Heart left ventricle (tissue), 13 donors: ENCODE measurements around the gene GDAP1L1.

ENCODE experiments used
- POLR2A ChIP-seq, 2 donors: fragments of 450-650 bp; IDR thresholded peaks; one replicate each; pipeline ENCODE4 v1.6.1; 2017; ENCODE audit warnings: antibody characterized with exemption in 2 of 2, mild to moderate bottlenecking in 2 of 2, moderate library complexity in 2 of 2
- TF ChIP-seq, protein P1 (sequence below), 12 donors: fragments of 200-600 bp; sonication (generic) in 4 of 12; IDR thresholded peaks; one replicate each; pipeline versions ENCODE4 v1.5.0 to v1.8.0; 2018 to 2022; ENCODE audit warnings: antibody characterized with exemption in 12 of 12, mild to moderate bottlenecking in 5 of 12
- donor health status: ischemic (EF 13 %, LVEDD 7.1; RV severe dilation, severe dysfunction).
- donor health status: DM: no; HTN: yes; CAD: no.
- donor health status: DM: no; HTN: no; CAD: no.
- donor health status: ischemic (EF 25% LVEDD 6.9; RV normal size, moderate dysfunction).
- donor health status: ischemic (EF 25% LVEDD 5.7; RV mildly dilated, moderate dysfunction).
- donor health status: ischemic (EF 35%, LVEDD 5.7; RV mildly dilated, moderate dysfunction).
- donor health status: nonischemic (EF 11% LVEDD 7.7; RV severe dilation, severe dysfunction).
- donor health status: DM: yes; HTN: yes; CAD: no.
- donor health status: PGD.
- donor health status: ischemic (EF 29% LVEDD 5.4; RV normal size, mild dysfunction).
- donor health status: nonischemic (EF 23%, LVEDD 6.1; RV moderate dilation, normal function).

DNA sequence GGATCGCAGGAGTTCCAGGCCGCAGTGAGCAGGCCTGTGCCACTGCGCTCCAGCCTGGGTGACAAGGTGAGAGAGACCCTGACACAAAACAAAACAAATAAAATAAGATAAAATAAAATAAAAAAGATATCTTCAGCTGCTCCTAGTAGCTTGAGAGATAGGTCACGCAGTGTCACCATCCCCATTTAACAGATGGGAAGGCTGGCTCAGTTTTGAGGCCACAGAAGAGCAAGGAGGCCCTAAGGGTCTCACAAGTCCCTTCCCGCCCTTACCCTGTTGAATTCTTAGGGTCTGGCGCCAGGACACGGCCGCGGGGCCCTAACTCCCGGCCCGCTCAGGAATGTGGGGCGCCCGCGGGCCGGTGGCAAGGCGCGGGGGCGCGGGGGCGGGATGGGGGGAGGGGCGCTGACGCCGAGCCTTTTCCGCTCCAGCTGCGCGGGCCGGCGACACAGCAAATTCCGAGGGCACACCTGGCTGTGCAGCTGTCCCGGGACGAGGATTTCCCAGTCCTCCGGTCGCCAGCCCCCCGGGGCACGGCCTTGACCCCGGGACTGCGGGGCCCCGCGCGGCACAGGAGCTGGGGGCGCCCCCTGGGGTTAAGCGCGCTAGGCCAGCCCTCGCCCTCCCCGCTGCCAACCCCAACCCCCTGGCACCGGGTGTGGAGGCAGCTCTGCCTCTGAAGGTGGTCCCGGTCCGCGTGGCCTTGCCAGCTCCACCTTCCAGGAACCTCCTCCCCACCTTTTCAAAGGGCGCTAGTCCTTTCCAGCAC is 79.5 kb downstream of the GDAP1L1 start:
- no peak for TF ChIP-seq POLR2A (IDR thresholded peaks at IDR 0.05)
- TF ChIP-seq, protein P1, sequence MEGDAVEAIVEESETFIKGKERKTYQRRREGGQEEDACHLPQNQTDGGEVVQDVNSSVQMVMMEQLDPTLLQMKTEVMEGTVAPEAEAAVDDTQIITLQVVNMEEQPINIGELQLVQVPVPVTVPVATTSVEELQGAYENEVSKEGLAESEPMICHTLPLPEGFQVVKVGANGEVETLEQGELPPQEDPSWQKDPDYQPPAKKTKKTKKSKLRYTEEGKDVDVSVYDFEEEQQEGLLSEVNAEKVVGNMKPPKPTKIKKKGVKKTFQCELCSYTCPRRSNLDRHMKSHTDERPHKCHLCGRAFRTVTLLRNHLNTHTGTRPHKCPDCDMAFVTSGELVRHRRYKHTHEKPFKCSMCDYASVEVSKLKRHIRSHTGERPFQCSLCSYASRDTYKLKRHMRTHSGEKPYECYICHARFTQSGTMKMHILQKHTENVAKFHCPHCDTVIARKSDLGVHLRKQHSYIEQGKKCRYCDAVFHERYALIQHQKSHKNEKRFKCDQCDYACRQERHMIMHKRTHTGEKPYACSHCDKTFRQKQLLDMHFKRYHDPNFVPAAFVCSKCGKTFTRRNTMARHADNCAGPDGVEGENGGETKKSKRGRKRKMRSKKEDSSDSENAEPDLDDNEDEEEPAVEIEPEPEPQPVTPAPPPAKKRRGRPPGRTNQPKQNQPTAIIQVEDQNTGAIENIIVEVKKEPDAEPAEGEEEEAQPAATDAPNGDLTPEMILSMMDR (IDR thresholded peaks at IDR 0.05), result no peak
